ENCODE results near the gene ELOB.

Gene ELOB

DNA sequence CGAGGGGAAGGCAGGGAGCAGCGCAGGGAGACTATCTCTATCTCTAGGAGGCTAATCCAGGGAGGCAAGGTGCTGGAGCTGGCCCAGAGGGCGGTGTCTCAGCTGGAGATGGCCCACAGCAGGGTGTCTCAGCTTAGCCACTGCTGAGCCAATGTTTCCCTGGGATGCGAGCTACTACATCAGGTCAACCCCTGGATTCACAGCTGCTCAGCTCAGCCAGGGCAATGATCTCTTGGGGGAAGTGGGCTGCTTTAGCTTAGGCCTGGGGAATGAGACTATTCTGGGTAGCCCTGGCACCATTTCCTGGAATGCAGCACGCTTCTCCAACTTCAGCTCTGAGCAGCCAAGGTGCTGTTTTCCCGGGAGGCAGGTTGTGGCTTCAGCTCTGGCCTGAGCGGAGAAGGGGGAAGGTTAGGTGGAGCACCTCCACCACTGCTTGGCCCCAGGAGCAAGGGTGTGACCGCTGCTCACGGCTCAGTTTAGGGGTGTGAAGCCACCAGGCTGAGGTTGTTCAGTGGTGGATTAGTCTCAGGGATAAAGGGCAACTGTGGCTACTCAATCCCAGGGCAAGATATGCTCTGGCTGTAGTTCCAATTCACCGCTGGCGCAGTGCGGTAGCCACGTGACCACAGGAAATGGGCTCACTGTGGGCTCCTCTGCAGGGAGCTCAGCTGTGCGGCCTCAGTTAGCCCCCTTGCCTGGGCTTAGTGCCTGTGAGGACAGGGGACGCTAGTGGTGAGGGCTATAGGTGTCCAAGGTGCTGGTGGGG is 34.8 kb upstream of the ELOB start:
- DNase-seq (ENCODE audit: low read depth in 1 of 2, low spot score in 1 of 2): no peak

DNA sequence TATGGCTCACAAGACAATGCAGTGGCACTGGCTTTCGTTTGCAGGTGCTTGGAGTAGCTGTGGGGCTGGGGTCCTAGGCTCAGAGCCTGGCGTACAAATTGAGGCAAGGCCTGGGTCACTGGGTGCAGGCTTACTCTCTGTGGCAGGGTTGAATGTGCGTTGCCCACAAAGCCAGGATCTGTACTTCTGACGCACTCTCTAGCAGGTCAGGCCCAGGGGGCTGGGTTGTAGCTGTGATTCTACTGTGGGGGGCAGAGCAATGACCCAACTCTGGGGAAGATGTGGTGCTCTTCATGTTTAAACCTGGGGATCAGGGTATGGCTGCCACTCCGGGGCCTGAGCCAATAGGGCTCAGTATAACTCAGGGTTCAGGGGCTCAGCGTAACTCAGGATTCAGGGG is 33.6 kb upstream of the ELOB start:
- no peak for DNase-seq (ENCODE audit: low read depth in 1 of 2, low spot score in 1 of 2)

DNA sequence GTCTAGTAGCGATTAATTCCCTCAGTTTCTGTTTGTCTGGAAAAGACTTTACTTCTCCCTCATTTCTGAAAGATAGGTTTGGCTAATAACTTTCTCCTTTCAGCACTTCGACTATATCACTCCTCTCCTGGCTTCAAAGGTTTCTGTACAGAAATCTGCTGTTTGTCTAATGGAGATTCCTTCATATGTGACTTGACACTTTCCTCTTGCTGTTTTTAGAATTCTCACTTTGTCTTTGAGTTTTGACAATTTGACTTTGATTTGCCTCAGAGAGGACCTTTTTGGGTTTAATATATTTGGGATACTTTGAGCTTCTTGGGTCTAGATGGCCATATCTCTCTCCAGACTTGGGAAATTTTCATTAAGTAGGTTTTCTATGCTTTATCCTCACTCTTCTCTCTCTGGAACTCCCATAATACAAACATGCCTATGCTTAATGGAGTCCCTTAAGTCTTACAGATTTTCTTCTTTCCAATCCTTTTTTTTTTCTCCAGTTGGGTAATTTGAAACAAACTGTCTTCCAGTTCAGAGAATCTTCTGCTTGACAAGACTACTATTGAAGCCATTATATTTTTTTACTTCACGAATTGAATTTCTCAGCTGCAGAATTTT is 32.2 kb upstream of the ELOB start:
- no peak for DNase-seq (ENCODE audit: low read depth in 1 of 2, low spot score in 1 of 2)

DNA sequence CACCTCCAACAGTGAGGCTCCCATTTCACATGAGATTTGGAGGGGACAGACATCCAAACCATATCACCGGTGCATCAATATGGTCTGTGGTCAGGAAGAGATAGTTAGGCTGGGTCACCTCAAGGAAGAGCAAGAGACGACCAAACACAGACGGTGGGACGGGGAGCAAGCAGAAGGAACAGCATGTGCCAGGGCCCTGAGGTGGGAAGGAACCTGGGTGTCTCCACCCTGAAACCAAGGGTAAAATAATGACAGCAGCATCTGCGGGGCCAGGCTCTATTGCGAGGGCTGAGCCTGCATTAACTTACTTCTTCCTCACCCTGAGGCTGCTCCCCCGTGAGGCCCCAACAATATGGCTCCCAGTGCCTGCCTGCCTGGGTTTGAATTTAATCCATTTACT is 31.1 kb upstream of the ELOB start:
- DNase-seq (ENCODE audit: low read depth in 1 of 2, low spot score in 1 of 2): no peak

DNA sequence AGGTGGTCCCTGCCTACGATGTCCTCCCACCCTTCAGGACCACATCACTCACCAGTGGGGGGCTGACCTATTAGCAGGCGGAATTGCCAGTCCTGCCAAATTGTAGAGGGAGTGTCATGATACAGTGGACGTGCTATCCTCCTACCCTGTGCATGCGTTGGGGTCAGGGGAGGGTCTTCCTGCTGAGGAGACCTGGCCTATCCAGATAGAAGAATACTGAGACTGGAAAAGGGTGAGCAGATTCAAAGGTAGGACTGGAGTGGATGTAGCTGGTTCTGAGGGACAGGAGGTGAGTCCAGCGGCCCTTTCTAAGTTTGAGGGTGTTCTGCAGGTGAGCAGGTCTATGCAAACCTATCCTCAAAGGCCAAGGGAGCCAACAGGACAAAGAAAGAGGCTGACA is 29.2 kb upstream of the ELOB start:
- no peak for DNase-seq (ENCODE audit: low read depth in 1 of 2, low spot score in 1 of 2)

DNA sequence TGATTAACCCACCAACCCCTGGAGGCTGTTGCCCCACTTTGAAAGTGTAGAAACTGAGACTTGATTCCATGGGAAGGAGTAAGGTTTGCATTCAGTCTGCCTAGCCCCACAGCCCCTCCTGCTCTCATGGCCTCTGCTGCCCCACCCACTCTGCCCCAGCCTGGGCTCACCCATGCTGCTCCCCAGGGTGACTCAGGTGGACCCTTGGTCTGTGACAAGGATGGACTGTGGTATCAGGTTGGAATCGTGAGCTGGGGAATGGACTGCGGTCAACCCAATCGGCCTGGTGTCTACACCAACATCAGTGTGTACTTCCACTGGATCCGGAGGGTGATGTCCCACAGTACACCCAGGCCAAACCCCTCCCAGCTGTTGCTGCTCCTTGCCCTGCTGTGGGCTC is 27.6 kb upstream of the ELOB start:
- DNase-seq (ENCODE audit: low read depth in 1 of 2, low spot score in 1 of 2): no peak

DNA sequence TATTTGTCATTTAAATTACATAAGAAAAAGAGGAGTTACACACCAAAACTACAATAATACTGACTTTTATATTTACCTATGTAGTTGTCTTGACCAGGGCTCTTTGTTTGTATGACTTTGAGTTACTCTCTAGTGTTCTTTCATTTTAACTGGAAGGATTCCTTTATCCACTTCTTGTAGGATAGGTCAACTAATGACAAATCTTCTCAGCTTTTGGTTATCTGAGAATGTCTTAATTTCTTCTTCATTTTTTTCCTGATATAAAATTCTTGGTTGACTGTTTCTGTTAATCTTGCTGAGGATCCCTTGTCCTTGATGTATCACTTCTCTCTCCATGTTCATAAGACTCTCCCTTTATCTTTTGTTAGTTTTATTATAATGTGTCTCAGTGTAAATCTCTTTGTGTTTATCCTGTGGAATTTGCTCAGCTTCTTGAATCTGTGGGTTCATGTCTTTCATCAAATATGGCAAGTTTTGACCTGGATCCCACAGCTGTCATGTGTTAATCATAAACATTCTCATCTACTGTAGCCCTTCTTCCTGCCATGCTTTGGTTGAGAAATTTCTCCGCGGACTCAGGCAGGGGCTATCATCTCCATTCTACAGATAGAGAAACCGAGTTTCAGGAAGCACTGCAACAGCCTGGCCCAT is 26.6 kb upstream of the ELOB start:
- DNase-seq (ENCODE audit: low read depth in 1 of 2, low spot score in 1 of 2): no peak

DNA sequence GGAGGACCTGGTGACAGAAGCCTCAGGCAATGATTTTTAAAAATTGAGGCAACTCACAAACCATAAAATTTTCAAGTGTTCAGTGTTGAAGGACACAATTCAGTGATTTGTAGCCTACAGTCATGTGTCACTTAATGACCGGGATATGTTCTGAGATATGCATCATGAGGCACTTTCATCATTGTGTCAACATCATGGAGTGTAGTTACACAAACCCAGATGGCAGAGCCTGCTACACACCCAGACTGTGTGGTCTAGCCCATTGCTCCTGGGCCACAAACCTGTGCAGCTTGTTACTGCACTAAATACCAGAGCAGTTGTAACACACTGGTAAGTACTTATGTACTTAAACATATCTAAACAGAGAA is 22.8 kb upstream of the ELOB start:
- no peak for DNase-seq (ENCODE audit: low read depth in 1 of 2, low spot score in 1 of 2)

DNA sequence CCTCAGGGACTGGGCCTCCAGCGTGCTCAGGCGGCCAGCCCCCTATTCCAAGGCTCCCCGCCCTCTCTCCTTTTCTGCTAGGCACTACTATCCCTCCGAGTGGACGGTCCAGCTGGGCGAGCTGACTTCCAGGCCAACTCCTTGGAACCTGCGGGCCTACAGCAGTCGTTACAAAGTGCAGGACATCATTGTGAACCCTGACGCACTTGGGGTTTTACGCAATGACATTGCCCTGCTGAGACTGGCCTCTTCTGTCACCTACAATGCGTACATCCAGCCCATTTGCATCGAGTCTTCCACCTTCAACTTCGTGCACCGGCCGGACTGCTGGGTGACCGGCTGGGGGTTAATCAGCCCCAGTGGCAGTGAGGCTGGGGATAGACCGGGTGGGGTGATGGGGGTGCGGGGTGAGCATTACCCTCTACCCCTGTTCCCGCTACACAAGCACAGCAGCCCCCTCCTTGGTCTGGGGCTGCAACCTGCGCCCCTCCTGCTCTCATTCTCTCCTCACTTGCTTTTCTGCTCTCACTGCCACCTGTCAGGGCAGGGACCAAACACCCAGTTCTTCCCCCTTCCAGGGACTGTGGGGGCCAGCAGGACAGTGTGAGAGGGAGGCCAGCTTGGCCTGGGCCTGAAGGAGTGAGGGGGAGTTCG is 22.3 kb upstream of the ELOB start:
- no peak for DNase-seq (ENCODE audit: low read depth in 1 of 2, low spot score in 1 of 2)

DNA sequence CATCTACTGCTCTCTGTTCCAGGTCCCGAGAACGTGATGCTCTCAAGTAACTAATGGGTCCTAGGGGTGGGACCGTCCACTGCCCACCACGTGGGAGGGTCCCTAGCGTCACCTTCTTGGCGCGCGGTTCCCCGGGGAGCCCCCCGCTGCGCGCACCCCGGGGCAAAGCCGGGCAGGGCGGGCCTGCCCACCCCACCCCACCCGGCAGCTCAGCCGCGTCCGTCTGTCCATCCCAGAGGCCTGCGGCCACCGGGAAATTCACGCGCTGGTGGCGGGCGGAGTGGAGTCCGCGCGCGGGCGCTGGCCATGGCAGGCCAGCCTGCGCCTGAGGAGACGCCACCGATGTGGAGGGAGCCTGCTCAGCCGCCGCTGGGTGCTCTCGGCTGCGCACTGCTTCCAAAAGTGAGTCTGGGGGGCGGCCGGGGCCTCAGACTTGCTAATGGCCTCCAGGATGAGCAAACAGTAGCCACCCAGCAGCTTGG is 21.7 kb upstream of the ELOB start:
- no peak for DNase-seq (ENCODE audit: low read depth in 1 of 2, low spot score in 1 of 2)

DNA sequence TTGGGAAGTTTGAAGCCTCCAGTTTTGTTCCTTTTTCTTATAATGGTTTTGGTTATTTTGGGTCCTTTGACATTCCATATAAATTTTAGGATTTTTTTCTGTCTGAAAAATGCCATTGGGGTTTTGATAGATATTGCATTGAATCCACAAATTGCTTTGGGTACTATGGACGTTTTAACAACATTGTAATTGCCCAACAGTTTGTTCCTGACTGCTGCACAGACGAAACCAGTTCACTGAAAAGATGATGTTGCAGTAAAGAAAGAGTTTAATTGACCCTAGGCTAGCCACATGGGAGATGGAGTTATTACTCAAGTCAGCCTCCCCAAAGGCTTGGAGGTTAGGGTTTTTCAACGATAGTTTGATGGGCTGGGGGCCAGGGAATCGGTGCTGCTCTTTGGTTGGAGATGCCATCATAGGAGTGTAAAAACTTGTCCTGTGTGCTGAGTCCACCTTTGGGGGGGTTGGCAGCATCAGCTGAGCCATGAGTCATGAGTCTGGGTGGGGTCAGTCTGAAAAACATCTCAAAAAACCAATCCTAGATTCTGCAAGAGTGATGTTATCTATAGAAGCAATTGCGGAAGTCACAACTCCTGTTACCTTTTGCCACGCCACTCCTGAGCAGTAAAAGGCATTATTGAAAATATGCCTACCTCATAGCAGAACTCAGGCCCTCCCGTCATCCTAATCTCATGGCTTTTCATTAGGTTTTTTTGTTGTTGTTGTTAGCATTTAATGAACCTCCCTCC is 18.5 kb upstream of the ELOB start:
- DNase-seq (ENCODE audit: low read depth in 1 of 2, low spot score in 1 of 2): no peak

DNA sequence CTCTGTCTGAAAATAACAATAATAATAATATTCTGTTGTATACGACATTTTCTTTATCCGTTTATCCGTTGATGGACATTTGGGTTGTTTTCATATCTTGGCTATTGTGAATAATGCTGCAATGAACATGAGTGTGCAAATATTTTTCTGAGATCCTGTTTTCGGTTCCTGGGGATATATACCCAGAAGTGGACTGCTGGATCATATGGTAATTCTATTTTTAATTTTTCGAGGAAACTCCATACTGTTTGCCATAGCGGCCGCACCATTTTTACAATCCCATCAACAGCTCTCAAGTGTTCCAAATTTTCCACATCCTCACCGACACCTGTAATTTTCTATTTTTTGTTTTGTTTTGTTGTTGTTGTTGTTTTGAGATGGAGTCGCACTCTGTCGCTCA is 15.9 kb upstream of the ELOB start:
- no peak for DNase-seq (ENCODE audit: low read depth in 1 of 2, low spot score in 1 of 2)

DNA sequence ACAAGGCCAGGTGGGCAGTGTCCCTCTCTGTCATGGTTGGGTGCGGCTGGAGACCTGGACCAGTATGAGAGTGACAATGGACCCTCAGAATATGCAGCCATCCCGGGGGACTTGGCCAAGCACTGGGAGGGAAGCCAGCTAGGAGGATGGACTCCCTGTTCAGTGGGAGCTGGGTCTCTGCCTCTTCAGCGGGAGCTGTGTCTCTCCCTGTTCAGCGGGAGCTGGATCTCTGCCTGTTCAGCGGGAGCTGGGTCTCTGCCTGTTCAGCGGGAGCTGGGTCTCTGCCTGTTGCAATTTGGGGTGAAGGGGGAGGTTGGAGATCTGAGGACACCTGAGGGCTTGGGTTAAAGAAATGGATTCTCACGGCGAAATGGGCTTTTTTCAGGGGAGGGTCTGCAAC is 14.1 kb upstream of the ELOB start:
- no peak for DNase-seq (ENCODE audit: low read depth in 1 of 2, low spot score in 1 of 2)

DNA sequence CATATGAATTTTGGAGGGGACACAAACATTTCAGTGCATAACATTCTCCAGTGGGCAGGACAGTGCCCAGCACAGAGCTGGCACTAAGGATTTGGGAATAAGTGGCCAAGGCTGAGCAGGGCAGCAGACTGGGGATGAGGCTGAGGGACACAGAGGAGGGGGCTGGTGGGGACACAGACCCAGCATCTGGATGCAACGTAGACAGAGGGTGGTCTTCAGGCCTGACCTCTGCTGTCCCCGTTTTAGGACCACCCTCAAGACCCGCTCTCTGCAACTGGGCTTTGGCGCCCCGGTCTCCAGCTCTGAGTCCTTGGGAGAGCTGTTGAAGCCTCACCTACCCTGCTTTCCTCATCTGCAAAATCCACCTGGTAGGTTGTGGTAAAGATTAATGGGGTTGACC is 13.6 kb upstream of the ELOB start:
- DNase-seq (ENCODE audit: low read depth in 1 of 2, low spot score in 1 of 2): no peak

DNA sequence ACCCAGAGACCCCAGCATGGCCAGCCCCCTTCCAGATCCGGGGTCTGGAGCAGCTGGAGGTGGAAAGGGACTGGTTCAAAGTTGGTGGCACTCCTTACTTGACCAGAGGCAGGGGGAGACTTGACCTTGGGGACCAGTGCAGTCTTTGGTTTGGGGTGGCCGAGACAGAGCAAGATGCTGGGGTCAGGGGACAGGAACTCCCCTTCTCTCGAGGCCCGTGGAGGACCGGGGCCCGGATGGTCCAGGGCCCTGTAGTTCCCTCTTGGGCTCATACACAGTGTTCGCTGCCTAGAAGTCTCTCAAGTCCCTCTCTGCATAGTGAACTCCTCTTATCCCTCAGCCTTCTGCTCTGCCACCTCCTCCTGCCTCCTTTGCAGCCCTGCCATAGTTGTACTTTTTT is 10.9 kb upstream of the ELOB start:
- no peak for DNase-seq (ENCODE audit: low read depth in 1 of 2, low spot score in 1 of 2)

DNA sequence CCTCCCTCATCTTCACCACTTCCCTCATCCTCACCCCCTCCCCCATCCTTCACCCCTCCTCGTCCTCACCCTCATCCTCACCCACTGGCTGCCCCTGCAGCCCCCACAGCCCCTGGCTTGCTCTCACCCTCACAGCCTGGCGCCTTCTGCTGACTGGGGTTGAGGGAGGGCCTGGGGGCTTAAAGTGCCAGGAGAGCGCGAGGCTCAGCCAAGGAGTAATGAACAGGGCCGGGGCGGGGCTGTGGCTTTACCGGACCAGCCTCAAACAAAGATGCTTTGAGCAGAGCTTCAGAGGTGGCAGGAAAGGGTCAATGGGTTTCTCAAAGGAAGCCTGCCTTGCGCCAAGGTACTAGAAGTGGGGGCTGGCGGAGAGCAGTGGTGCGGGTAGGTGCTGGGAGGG is 10.3 kb upstream of the ELOB start, which contains the start of gene PRSS33:
TSS of gene PRSS33 (minus strand) at position 155 of the 400 bp plus-strand sequence. CDS start 1,013 bp downstream, outside the sequence.
- no peak for DNase-seq (ENCODE audit: low read depth in 1 of 2, low spot score in 1 of 2)

DNA sequence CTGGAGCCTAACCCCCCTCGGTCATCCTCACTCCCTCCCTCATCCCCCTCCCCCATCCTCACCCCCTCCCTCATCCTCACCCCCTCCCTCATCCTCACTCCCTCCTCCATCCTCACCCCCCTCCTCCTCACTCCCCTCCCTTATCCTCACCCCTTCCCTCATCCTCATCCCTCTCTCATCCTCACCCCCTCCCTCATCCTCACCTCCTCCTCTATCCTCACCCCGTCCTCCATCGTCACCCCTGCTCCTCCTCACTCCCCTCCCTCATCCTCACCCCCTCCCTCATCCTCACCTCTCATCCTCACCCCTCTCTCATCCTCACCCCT is 9.7 kb upstream of the ELOB start:
- DNase-seq (ENCODE audit: low read depth in 1 of 2, low spot score in 1 of 2): no peak

DNA sequence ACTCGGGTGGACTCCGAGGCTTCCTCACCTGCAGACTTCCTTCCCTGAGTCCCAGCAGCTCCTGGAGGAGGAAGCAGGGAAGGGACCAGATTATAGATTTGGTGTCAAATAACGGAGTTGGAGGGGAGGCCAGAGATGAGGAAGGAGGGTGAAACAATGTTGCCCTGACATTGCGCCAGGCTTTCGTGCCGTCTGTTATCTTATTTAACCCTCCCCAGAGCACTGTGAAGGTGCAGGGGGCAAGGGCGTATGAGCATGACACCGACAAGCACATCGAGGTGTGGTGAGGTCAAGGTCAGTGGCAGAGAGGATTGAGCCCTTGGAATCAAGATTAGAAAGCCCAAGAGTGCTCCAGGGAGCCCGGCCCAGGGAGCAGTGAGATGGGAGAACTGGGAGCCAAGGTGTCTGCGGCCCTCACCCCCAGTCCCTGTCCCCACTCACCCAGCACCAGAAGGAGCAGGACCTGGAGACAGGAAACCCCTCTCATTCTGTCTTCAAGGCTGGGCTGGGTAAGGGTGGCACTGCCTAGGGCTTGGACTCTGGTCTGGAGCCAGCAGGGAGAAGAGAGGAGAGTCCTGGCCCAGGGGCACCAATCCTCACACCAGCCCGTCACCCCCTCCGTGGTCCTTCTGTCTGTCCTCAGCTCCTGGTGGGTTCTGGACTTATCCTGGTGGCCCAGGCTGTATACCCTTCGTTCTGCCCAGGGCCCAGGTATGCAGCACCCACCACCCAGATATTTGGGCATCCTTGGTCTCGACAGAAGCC is 9.2 kb upstream of the ELOB start:
- no peak for DNase-seq (ENCODE audit: low read depth in 1 of 2, low spot score in 1 of 2)

DNA sequence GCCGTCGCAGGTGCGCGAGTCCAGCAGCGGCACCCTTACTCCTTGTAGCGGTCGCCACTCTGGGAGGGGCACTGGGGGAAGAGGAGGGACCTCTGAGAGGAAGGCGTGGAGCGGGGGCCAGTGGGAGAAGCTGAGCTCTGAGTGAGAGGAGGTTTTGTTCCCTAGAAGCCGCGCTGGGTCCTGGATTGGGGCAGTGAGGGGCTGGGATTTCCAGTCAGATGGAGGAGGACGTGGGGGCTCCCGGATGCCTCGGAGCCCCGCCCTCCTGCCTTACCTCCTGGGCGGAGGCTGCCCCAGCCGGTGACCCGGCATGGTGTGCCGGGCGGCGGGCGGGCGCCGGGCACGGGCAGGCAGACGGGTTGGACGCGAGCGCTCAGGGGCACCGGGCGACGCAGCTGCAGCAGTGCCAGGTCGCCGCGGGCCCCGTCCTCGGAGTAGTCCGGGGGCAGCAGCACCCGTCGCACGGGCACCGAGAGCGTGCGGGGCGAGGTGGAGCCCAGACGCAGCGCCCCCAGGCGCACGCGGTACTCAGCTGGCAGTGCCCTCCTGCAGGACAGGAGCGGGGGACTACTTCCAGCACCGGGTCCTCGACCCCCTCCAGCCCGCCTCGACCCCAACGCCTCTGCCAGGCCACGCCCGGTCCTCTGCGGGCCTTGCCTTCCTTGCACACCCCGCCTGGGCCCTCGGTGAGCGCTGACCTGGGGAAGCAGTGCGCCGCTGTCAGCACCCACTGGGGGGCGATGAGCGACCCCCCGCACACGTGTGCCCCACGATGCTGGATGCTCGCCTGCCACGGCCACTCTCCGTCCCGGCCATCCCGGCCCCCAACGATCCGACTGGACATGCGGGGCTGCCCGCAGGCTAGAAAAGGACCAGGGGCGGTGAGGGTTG is 8.3 kb upstream of the ELOB start:
- peak in 1 of 2 donors; percentile 25 for DNase-seq (ENCODE audit: low read depth in 1 of 2, low spot score in 1 of 2)
